Spinal cord (tissue), 10 donors: Measurements from ENCODE around the gene SRMS. TPM values are rescaled to one million over a fixed set of nuclear protein-coding genes. Genes with fewer than 3 reads are reported as not detected.
"Not testable (repeated sequence)": the region's sequence is repeated elsewhere in the genome, so short reads cannot be mapped to it uniquely, and the experiment has no call there.

Experiments used
- DNase-seq, 6 donors: peaks; one replicate each; pipeline versions ENCODE4 v3.0.0 to v3.0.0-alpha.2; 2013 to 2015; ENCODE audit warnings: low spot score in 6 of 6, low read depth in 4 of 6
- H3K27ac ChIP-seq: one replicate; pipeline ENCODE4 v1.5.1; 2013; ENCODE audit warnings: low read depth, low read length, control low read depth
- H3K27me3 ChIP-seq: one replicate; pipeline ENCODE4 v1.6.1; 2013; ENCODE audit warnings: low read length; ENCODE audit not compliant: control insufficient read depth, insufficient read depth
- H3K36me3 ChIP-seq: one replicate; pipeline ENCODE4 v1.6.1; 2013; ENCODE audit warnings: low read length; ENCODE audit not compliant: control insufficient read depth, insufficient read depth
- H3K4me1 ChIP-seq: one replicate; pipeline ENCODE4 v1.6.1; 2013; ENCODE audit warnings: low read length; ENCODE audit not compliant: control insufficient read depth, insufficient read depth
- H3K4me3 ChIP-seq: one replicate; pipeline ENCODE4 v1.5.1; 2013; ENCODE audit warnings: low read depth, low read length, control low read depth
- H3K9me3 ChIP-seq: one replicate; pipeline ENCODE4 v1.6.1; 2013; ENCODE audit warnings: low read length; ENCODE audit not compliant: control insufficient read depth, insufficient read depth
- WGBS: methylation state at CpG from one replicate; pipeline ENCODE4 v1.1.5; 2013; ENCODE audit warnings: missing lambda C conversion rate; ENCODE audit not compliant: insufficient coverage; 5-methylcytosine and 5-hydroxymethylcytosine counted together
- polyA plus RNA-seq, 2 donors: library from polyadenylated mRNA; unstranded; fragments of 120-200 nt; gene quantifications; one replicate each; pipeline ENCODE4 v1.2.1, GENCODE V29; 2013; ENCODE audit not compliant: insufficient read length in 2 of 2
- total RNA-seq, 2 donors: library from RNA; depleted of rRNA in 1 of 2; stranded (reverse); fragments of 120-200 nt in 1 of 2; fragments of >200 nt in 1 of 2; gene quantifications; one replicate each; pipeline versions ENCODE4 v1.2.3 to v1.2.4, GENCODE V29; 2013 to 2014
- donor health status: healthy.

The SRMS gene
- total and polyA plus RNA-seq, 4 donors, result 0.22 to 0.42 TPM; not detected in 2

DNA sequence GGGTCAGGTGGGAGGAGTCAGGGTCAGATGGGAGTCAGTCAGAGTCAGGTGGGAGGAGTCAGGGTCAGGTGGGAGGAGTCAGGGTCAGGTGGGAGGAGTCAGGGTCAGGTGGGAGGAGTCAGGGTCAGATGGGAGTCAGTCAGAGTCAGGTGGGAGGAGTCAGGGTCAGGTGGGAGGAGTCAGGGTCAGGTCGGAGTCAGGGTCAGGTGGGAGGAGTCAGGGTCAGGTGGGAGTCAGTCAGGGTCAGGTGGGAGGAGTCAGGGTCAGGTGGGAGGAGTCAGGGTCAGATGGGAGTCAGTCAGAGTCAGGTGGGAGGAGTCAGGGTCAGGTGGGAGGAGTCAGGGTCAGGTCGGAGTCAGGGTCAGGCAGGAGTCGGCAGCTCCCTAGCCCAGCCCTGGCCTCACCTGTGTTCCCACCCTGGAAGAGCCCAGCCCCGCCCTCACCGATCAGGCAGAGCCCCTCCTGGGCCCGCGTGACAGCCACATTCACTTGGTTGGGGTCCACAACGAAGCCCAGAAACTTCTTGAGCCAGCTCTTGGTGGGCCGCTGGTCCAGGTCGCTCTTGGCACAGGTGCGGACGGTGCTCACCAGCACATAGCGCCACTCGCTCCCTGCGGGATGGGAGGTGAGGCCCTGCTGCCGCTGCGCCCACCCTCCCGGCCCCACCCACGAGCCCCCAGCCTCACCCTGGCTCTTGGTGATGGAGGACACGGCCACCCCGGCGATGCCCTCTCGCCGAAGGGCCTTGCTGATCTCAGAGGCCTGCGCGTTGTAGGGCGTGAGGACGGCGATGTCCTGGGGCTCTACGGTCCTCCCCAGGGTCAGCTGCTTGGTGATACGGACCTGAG is 12.2 kb upstream of the SRMS start:
- H3K27ac ChIP-seq, DNase-seq, H3K4me3 ChIP-seq, H3K9me3 ChIP-seq, H3K27me3 ChIP-seq, H3K4me1 ChIP-seq: not testable (repeated sequence)
- 92% methylated on average over 28 of the region's 31 CpGs for WGBS
- H3K36me3 ChIP-seq, result peaks cover 61% of the 10 kb centered on the region

- Histone ChIP-seq H3K27ac (no peak overlapping the region), H3K27me3 (peaks cover 2% of the 10 kb centered on the region), H3K4me3 (no peak overlapping the region), H3K9me3 (no peaks in the 10 kb centered on the region), H3K36me3 (peaks cover 54% of the 10 kb centered on the region), H3K4me1 (peaks cover 13% of the 10 kb centered on the region)
- WGBS, result 94% methylated on average over 10 of the region's 14 CpGs
- DNase-seq, result no peak
Observed at GRCh38 chr20:63558804-63559484, 11.4 kb upstream of the SRMS start.

GRCh38 chr20:63557481-63557891 is 9.9 kb upstream of the SRMS start:
- Histone ChIP-seq H3K4me1 (peaks cover 27% of the 10 kb centered on the region), H3K9me3 (no peaks in the 10 kb centered on the region), H3K36me3 (peaks cover 40% of the 10 kb centered on the region), H3K4me3 (no peak overlapping the region), H3K27ac (no peak overlapping the region), H3K27me3 (peaks cover 5% of the 10 kb centered on the region)
- WGBS, result 83% methylated on average over 16 of the region's 19 CpGs
- no peak for DNase-seq

- Histone ChIP-seq H3K4me1 (peaks cover 29% of the 10 kb centered on the region), H3K27me3 (peaks cover 5% of the 10 kb centered on the region), H3K36me3 (peaks cover 35% of the 10 kb centered on the region), H3K27ac (no peak overlapping the region), H3K4me3 (no peak overlapping the region), H3K9me3 (no peaks in the 10 kb centered on the region)
- whole genome bisulfite sequencing, result 47% methylated on average over 23 of the region's 23 CpGs
- DNase-seq, result no peak
Observed at GRCh38 chr20:63556873-63557478, 9.4 kb upstream of the SRMS start.

DNA sequence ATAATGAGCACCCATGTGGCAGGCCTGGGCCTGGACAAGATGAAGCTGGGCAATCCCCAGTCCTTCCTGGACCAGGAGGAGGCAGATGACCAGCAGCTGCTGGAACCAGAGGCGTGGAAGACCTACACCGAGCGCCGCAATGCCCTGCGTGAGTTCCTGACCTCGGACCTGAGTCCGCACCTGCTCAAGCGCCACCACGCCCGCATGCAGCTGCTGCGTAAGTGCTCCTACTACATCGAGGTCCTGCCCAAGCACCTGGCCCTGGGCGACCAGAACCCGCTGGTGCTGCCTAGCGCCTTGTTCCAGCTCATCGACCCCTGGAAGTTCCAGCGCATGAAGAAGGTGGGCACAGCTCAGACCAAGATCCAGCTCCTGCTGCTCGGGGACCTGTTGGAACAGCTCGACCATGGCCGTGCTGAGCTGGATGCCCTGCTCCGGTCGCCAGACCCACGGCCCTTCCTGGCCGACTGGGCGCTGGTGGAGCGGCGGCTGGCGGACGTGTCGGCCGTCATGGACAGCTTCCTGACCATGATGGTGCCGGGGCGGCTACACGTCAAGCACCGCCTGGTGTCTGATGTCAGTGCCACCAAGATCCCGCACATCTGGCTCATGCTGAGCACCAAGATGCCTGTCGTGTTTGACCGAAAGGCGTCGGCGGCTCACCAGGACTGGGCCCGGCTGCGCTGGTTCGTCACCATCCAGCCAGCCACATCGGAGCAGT is 8.3 kb upstream of the SRMS start:
- DNase-seq, result no peak
- H3K9me3 ChIP-seq, result no peaks in the 10 kb centered on the region
- H3K36me3 ChIP-seq, result peaks cover 24% of the 10 kb centered on the region
- H3K4me1 ChIP-seq, result peaks cover 29% of the 10 kb centered on the region
- H3K27me3 ChIP-seq, result peaks cover 7% of the 10 kb centered on the region
- H3K27ac ChIP-seq, result no peak overlapping the region
- 93% methylated on average over 45 of the region's 45 CpGs for WGBS
- H3K4me3 ChIP-seq, result no peak overlapping the region

- peaks cover 12% of the 10 kb centered on the region for H3K36me3 ChIP-seq
- H3K27ac ChIP-seq, result no peak overlapping the region
- peaks cover 10% of the 10 kb centered on the region for H3K27me3 ChIP-seq
- H3K4me1 ChIP-seq, result peaks cover 29% of the 10 kb centered on the region
- peak in 1 of 6 donors; percentile 22 for DNase-seq
- H3K4me3 ChIP-seq, result peak overlapping the region; percentile 52
- 63% methylated on average over 38 of the region's 38 CpGs for WGBS
- no peaks in the 10 kb centered on the region for H3K9me3 ChIP-seq
Observed at GRCh38 chr20:63554361-63555278, 7.1 kb upstream of the SRMS start.

DNA sequence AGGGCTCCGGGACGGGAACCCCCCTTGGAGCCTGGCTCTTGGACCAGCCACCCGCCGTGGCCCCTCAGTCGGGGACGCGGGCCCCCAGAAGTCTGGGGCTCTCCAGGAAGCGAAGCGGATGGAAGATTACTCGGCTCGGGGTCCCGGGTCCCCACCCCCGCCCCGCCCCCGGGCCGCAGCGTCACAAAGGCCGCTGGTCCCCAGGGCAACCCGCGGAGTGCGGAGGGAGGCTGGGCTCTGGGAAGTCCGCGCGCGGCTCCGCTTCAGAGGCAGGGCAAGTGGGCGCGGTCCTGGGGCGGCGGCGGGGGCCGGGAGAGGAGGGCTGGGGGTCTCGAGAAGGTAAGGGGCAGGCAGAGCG is 6.4 kb upstream of the SRMS start, which contains the start of gene FNDC11:
TSS of gene FNDC11 (plus strand) at position 227 of the 358 bp plus-strand sequence. CDS start 1,505 bp downstream, outside the sequence.
- peak within 1 kb of the TSS; percentile 52 for H3K4me3 ChIP-seq
- no peak within 1 kb of the TSS for H3K27ac ChIP-seq
- H3K36me3 ChIP-seq, result peaks cover 9% of the 10 kb centered on the region
- peaks cover 29% of the 10 kb centered on the region for H3K4me1 ChIP-seq
- WGBS, result under 1% methylated on average over 33 of the region's 34 CpGs
- peaks cover 10% of the 10 kb centered on the region for H3K27me3 ChIP-seq
- no peaks in the 10 kb centered on the region for H3K9me3 ChIP-seq
- DNase-seq, result peak in 3 of 6 donors; percentile 9 to 66 (median 61)

- H3K36me3 ChIP-seq, result peaks cover 9% of the 10 kb centered on the region
- no peak overlapping the region for H3K27ac ChIP-seq
- H3K4me1 ChIP-seq, result peaks cover 29% of the 10 kb centered on the region
- peak overlapping the region; percentile 52 for H3K4me3 ChIP-seq
- under 1% methylated on average over 37 of the region's 37 CpGs for WGBS
- DNase-seq, result peak in 3 of 6 donors; percentile 36 to 81 (median 79)
- no peaks in the 10 kb centered on the region for H3K9me3 ChIP-seq
- peaks cover 13% of the 10 kb centered on the region for H3K27me3 ChIP-seq
Observed at GRCh38 chr20:63553251-63553932, 5.8 kb upstream of the SRMS start.
